Measurements from ENCODE around the gene EIF3I. TPM values are rescaled to one million over a fixed set of nuclear protein-coding genes. Genes with fewer than 3 reads are reported as not detected.

Gene EIF3I
- total and polyA plus RNA-seq, 2 donors from 2014 or later, result 132 to 178 TPM

DNA sequence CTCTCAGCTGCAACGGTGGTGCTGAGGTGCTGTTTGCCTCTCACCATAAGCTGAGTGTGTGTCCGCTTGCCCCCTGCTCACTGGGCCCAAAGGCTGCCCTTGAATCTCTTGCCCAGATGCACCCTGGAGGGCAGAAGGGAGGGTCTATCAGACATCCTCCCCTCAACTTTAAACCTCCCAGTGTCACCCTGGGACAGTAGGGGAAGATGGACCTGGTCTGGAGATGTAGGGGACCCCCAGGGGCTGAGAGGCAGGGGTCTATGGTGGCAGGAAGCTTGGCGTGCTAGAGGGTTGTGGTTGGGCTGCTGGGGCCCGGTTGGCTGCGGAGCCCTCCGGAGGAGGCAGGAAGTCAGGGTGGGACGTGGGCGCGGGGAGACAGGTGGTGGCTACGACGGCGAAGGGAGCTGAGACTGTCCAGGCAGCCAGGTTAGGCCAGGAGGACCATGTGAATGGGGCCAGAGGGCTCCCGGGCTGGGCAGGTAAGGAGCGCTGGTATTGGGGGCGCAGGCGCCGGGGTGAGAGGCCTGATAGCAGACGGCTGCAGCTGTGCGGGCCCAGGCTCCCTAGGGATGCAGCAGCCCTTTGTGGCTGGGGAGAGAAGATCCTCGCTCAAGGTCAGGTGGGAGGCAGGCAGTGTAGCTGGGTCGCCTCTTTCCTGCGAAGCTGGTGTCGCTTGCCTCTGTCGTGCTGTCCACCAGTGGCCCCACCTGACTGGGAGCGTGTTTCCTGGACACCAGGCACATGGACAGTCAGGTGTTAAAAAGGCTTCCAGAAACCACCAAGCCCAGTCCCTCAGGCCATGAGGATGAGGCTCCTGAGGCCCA lies 28.9 kb downstream of the EIF3I start, which contains the start of gene LCK:
Gene LCK (plus strand): TSS at position 373 of the 824 bp plus-strand sequence. CDS start 23,065 bp downstream, outside the sequence.
- no peak for FAIRE-seq
- no peak within 1 kb of the TSS for H3K4me3 ChIP-seq (ENCODE audit: low read length in 3 of 3)
- H3K4me1 ChIP-seq (ENCODE audit: control insufficient read depth in 2 of 3, insufficient read depth in 2 of 3, low read depth in 1 of 3, low read length in 3 of 3), result peaks cover 0 to 29% (median 9%) of the 10 kb centered on the region in 3 donors
- TF ChIP-seq, protein P1, sequence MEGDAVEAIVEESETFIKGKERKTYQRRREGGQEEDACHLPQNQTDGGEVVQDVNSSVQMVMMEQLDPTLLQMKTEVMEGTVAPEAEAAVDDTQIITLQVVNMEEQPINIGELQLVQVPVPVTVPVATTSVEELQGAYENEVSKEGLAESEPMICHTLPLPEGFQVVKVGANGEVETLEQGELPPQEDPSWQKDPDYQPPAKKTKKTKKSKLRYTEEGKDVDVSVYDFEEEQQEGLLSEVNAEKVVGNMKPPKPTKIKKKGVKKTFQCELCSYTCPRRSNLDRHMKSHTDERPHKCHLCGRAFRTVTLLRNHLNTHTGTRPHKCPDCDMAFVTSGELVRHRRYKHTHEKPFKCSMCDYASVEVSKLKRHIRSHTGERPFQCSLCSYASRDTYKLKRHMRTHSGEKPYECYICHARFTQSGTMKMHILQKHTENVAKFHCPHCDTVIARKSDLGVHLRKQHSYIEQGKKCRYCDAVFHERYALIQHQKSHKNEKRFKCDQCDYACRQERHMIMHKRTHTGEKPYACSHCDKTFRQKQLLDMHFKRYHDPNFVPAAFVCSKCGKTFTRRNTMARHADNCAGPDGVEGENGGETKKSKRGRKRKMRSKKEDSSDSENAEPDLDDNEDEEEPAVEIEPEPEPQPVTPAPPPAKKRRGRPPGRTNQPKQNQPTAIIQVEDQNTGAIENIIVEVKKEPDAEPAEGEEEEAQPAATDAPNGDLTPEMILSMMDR (IDR thresholded peaks at IDR 0.05; ENCODE audit: borderline replicate concordance, extremely low read depth, insufficient read depth), result no peak
- H3K36me3 ChIP-seq (ENCODE audit: control insufficient read depth in 2 of 3, insufficient read depth in 3 of 3, low read length in 3 of 3), result no peaks in the 10 kb centered on the region
- intact Hi-C loops (cut with DNase I), result no loop called here
- DNase-seq, result peak in 1 of 5 donors; percentile 79
- no peaks in the 10 kb centered on the region for H3K9me3 ChIP-seq (ENCODE audit: control insufficient read depth in 2 of 3, insufficient read depth in 1 of 3, low read length in 3 of 3)
- peak within 1 kb of the TSS; percentile 71 to 81 for H3K27ac ChIP-seq (ENCODE audit: low read depth in 2 of 2, low read length in 2 of 2)
- no peaks in the 10 kb centered on the region for H3K27me3 ChIP-seq (ENCODE audit: control insufficient read depth, insufficient read depth, low read length)
- peak within 1 kb of the TSS in 1 of 3 donors; percentile 40 for H3K9ac ChIP-seq (ENCODE audit: low read length in 3 of 3)

DNA sequence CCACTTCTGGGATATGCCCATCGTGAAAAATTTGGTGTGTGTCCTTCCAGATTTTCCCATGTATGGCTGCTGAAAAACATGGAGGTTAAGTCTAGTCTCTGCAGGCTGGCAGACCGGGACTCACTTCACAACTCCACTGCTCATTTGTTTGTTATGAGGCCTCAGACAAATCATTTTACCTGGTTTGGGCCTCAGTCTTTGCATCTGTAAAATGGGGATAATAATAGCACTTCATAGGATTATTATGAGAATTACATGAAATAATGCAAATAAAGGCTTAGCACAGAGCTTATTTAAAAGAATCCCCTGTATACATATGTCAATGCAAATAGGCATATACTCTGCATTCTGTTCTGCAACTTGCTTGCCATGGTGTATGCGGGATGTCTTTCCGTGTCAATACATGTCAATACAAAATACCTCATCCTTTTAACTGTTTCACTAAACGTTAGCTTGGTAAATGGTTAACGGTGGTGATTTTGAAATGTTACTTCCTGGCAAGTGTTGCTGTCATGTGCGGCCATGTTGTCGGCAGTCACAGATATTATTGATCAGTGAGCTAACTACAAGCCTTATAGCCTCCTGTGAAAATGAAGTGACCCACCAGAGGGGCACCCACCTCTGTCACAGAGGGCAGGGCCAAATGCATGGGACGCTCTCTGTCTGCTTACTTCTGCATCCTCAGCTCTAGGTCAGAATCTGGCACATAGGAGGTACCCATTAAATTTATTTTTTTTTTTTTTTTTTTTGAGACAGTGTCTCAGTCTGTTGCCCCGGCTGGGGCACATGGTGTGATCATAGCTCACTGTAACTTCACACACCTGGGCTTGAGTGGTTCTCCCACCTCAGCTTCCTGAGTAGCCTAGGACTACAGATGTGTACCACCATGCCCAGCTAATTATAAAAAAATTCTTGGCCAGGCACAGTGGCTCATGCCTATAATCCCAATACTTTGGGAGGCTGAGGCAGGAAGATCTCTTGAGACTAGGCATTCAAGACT lies 33.2 kb downstream of the EIF3I start:
- Histone ChIP-seq H3K27ac (ENCODE audit: low read depth in 2 of 2, low read length in 2 of 2) (no peak overlapping the region), H3K9ac (ENCODE audit: low read length in 3 of 3) (no peak overlapping the region), H3K36me3 (ENCODE audit: control insufficient read depth in 2 of 3, insufficient read depth in 3 of 3, low read length in 3 of 3) (no peaks in the 10 kb centered on the region), H3K27me3 (ENCODE audit: control insufficient read depth, insufficient read depth, low read length) (no peaks in the 10 kb centered on the region), H3K4me3 (ENCODE audit: low read length in 3 of 3) (no peak overlapping the region), H3K4me1 (ENCODE audit: control insufficient read depth in 2 of 3, insufficient read depth in 2 of 3, low read depth in 1 of 3, low read length in 3 of 3) (peaks cover 0 to 16% (median 3%) of the 10 kb centered on the region in 3 donors), H3K9me3 (ENCODE audit: control insufficient read depth in 2 of 3, insufficient read depth in 1 of 3, low read length in 3 of 3) (no peaks in the 10 kb centered on the region)
- TF ChIP-seq, protein P1 (IDR thresholded peaks at IDR 0.05; ENCODE audit: borderline replicate concordance, extremely low read depth, insufficient read depth), result no peak
- intact Hi-C loops (cut with DNase I), result no loop called here
- FAIRE-seq (no peak), DNase-seq (no peak)

DNA sequence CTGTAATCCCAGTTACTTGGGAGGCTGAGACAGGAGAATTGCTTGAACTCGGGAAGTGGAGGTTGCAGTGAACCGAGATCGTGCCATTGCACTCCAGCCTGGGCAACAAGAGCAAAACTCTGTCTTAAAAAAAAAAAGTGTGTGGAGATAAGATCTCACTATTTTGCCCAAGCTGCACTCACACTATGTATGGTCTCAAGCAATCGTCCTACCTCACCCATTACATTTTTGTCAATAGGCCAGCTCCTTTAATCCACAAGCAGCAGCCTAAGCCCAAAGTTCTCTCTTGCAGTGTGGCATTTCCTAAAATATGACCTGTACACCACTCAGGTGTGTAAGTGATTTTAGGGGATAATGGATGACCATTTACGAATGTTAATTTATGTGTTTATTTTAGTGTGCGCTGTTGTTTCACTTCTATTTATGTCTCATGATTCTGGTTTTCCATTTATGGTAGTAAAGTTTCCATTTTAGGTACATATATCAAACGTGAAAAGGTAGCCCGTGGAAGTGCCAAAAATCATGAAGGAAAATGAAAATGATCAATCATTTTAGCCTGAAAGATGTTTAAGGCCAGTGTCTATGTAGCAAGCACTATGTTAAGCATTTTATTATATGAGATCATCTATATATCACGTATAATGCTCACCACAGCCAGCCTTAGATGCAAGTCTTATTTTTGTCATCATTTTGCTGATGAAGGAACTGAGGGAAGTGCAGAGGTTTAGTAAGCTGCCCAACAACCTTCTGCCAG lies 34.4 kb downstream of the EIF3I start:
- TF ChIP-seq, protein P1 (IDR thresholded peaks at IDR 0.05; ENCODE audit: borderline replicate concordance, extremely low read depth, insufficient read depth), result no peak
- Histone ChIP-seq H3K9ac (ENCODE audit: low read length in 3 of 3) (no peak overlapping the region), H3K4me3 (ENCODE audit: low read length in 3 of 3) (no peak overlapping the region), H3K27ac (ENCODE audit: low read depth in 2 of 2, low read length in 2 of 2) (no peak overlapping the region), H3K36me3 (ENCODE audit: control insufficient read depth in 2 of 3, insufficient read depth in 3 of 3, low read length in 3 of 3) (no peaks in the 10 kb centered on the region), H3K4me1 (ENCODE audit: control insufficient read depth in 2 of 3, insufficient read depth in 2 of 3, low read depth in 1 of 3, low read length in 3 of 3) (peaks cover 0 to 7% (median 0%) of the 10 kb centered on the region in 3 donors), H3K27me3 (ENCODE audit: control insufficient read depth, insufficient read depth, low read length) (no peaks in the 10 kb centered on the region), H3K9me3 (ENCODE audit: control insufficient read depth in 2 of 3, insufficient read depth in 1 of 3, low read length in 3 of 3) (no peaks in the 10 kb centered on the region)
- intact Hi-C loops (cut with DNase I), result no loop called here
- FAIRE-seq, result no peak
- no peak for DNase-seq

Measured in kidney (tissue), 14 donors.